ENCODE data around the gene LIPC. TPM values are rescaled to one million over a fixed set of nuclear protein-coding genes. Genes with fewer than 3 reads are reported as not detected.

Gene LIPC
- total and polyA plus RNA-seq, 9 of the 15 experiments (the other 6 are each of a cell fraction or from before 2014, with no cell fraction given) = 0.07 to 0.41 (median 0.11) TPM; not detected in 2

DNA sequence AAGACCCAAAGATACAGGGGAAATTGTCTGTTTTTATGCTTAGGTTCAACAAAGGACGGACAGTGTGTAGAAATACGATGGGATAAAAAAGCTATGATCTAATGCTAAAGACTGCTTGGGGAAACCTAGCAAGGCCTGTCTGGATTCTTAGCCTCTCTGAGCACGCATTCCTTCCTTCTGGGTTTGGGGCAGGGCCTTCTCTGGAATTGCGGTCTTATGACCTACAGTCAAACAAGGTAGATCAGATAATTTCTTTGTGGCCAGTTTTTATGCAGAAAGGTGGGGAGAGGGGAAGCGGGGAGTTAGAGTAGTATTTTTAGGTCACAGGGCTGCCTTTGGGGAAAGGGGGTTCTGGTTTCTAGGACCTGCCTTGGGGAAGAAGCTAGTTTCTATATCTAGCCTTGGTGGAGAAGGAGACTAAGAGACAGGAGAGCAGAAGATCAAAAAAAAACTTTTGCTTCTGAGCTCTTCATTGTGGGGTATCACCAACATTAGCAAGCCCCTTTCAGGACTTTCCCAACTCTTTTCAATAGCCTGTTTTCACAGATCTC, 39.1 kb upstream of the LIPC start (continued):
- TF ChIP-seq, protein P1, sequence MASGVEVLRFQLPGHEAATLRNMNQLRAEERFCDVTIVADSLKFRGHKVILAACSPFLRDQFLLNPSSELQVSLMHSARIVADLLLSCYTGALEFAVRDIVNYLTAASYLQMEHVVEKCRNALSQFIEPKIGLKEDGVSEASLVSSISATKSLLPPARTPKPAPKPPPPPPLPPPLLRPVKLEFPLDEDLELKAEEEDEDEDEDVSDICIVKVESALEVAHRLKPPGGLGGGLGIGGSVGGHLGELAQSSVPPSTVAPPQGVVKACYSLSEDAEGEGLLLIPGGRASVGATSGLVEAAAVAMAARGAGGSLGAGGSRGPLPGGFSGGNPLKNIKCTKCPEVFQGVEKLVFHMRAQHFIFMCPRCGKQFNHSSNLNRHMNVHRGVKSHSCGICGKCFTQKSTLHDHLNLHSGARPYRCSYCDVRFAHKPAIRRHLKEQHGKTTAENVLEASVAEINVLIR (CRISPR knock-in tag; IDR thresholded peaks at IDR 0.05) = 0 out of 2 replicates have a peak, but pooled peaks have one; percentile 24
- TF ChIP-seq LEF1 (IDR thresholded peaks at IDR 0.05) = peak; percentile 39; the same call in 1 of the 2 replicates
- TF ChIP-seq ESRRA (IDR thresholded peaks at IDR 0.05; ENCODE audit: borderline replicate concordance, low read depth) = peak; percentile 74
- peak; percentile 38; the same call in 1 of the 2 replicates for TF ChIP-seq MTA2 (IDR thresholded peaks at IDR 0.05; ENCODE audit: low read depth)
- 0 out of 2 replicates have a peak, but pooled peaks have one; percentile 9 for TF ChIP-seq RB1 (IDR thresholded peaks at IDR 0.05; ENCODE audit: low read depth)
- TF ChIP-seq ELF4 (CRISPR knock-in tag; IDR thresholded peaks at IDR 0.05) = peak; percentile 39; the same call in 1 of the 2 replicates
- TF ChIP-seq ZFX (CRISPR knock-in tag; IDR thresholded peaks at IDR 0.05) = peak; percentile 61
- TF ChIP-seq, protein P2, sequence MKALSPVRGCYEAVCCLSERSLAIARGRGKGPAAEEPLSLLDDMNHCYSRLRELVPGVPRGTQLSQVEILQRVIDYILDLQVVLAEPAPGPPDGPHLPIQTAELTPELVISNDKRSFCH (CRISPR knock-in tag; IDR thresholded peaks at IDR 0.05) = no peak
- TF ChIP-seq, protein P2 (tag; IDR thresholded peaks at IDR 0.05) = 0 out of 2 replicates have a peak, but pooled peaks have one; percentile 11
- TF ChIP-seq CEBPG (CRISPR knock-in tag; IDR thresholded peaks at IDR 0.05) = no peak
- no peak for TF ChIP-seq CEBPG (tag; conservative IDR thresholded peaks at IDR 0.05 in 1 of 2, IDR thresholded peaks at IDR 0.05 in 1 of 2)
- peak; percentile 48; the same call in 1 of the 2 replicates for TF ChIP-seq MTA1 (IDR thresholded peaks at IDR 0.05; ENCODE audit: borderline replicate concordance)
- TF ChIP-seq POLR2AphosphoS5 (IDR thresholded peaks at IDR 0.05; ENCODE audit: control insufficient read depth, insufficient read depth, low read depth, low read length) = no peak
- TF ChIP-seq SMARCA4 (IDR thresholded peaks at IDR 0.05) = peak; percentile 22; the same call in 1 of the 2 replicates
- peak; percentile 20; the same call in 1 of the 2 replicates for TF ChIP-seq ELF1 (tag; IDR thresholded peaks at IDR 0.05)
- no peak for TF ChIP-seq BCOR (IDR thresholded peaks at IDR 0.05)
- TF ChIP-seq, protein P3, sequence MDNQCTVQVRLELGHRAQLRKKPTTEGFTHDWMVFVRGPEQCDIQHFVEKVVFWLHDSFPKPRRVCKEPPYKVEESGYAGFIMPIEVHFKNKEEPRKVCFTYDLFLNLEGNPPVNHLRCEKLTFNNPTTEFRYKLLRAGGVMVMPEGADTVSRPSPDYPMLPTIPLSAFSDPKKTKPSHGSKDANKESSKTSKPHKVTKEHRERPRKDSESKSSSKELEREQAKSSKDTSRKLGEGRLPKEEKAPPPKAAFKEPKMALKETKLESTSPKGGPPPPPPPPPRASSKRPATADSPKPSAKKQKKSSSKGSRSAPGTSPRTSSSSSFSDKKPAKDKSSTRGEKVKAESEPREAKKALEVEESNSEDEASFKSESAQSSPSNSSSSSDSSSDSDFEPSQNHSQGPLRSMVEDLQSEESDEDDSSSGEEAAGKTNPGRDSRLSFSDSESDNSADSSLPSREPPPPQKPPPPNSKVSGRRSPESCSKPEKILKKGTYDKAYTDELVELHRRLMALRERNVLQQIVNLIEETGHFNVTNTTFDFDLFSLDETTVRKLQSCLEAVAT (IDR thresholded peaks at IDR 0.05) = peak in 1 of 2 experiments; percentile 56; a peak in 1 of 4 replicates
